ENCODE measurements around the gene TRIM36.
A peak's percentile ranks its signal among the peaks of the same experiment; 100 is the strongest.

TRIM36 gene, protein sequence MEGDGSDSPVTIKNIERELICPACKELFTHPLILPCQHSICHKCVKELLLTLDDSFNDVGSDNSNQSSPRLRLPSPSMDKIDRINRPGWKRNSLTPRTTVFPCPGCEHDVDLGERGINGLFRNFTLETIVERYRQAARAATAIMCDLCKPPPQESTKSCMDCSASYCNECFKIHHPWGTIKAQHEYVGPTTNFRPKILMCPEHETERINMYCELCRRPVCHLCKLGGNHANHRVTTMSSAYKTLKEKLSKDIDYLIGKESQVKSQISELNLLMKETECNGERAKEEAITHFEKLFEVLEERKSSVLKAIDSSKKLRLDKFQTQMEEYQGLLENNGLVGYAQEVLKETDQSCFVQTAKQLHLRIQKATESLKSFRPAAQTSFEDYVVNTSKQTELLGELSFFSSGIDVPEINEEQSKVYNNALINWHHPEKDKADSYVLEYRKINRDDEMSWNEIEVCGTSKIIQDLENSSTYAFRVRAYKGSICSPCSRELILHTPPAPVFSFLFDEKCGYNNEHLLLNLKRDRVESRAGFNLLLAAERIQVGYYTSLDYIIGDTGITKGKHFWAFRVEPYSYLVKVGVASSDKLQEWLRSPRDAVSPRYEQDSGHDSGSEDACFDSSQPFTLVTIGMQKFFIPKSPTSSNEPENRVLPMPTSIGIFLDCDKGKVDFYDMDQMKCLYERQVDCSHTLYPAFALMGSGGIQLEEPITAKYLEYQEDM

DNA sequence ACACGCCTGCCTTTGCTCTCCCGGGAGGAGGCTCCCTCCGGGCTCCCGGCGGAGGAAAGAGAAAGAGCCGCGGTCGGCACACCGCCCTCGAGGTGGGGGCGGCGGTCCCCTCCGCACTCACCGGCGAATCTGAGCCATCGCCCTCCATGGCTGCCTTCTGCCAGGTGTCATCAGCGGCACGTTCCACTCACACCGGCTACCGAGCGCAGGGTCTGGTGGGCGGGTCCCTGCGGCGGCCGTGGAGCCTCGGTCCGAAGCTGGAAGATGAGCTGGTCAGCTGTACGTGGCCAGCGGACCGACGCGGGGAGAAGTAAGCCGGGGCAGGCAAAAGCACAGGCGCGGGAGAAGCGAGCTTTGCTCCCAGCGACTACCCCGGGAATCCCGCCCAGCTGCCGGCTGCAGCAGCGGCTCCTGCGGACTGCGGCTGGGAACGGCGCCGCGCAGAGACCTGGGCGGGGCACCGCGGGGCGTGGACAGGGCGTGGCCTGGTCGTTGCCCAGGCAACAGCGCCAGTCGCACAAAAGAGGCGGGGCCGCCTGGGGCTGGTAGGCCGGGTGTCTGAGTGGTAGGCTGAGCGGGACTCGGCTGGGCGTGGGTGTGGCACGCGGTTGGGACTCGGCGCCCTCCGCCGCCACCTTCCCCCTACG lies at the start of gene TRIM36:
TRIM36 (minus strand) TSS at position 422 of the 647 bp plus-strand sequence; CDS start at position 148, 274 bp downstream.
- peak; percentile 97 for DNase-seq

DNA sequence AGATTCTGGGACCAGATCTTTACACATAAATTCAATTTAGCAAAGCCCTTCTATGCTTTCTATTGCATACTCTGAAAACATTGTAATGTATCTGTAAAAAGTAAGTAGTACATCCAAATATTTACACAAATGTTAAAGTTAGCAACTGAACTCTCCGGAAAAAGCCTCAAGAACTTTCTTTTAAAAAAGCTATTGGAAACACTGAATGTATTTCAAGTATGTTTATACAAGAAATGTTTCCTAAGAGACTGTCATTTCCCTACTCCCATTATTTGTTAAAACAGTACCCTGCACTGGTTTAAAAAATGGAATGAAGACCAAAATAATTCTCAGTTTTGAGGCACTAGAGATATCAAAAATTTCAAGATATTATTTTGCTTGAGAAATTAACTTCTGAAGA lies 44.8 kb upstream of the TRIM36 start:
- DNase-seq = no peak

DNA sequence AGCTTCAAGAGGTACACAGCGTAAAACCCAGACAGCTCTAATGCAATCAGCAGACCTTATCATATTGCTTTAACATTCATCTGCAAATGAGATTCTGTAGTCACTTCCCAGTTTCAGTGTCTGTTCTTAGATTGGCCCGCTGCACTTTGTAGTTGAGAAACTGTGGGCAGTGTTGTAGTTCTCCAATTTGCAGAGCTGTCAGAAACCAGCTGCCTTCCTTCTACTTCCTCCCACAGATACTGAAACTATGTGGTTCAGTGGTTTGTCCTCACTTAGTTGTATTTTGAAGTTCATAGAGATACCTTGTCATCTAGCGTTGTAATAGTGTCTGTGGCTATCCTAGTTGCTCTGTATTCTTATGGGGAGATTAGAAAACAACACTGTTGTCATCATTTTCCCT lies 39.6 kb upstream of the TRIM36 start:
- DNase-seq = no peak

DNA sequence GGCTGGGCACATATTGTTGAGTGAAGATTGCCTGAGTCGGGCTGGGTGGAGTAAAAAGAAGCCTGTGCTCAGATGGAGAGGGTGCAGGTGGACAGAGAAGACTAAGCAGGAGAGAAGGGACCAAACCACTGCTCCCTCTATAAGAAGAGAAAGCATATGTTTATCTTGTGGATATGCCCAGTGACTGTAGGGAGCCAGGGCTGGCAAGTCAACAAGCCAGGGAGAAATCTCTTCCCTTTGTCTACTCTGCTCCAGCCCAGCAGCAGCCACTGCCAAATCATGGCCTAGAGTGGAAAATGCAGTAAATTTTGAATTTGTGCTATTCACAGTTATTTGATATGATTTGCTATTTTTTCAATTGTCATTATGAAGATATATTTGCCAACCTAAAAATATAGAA lies 33.2 kb upstream of the TRIM36 start:
- no peak for DNase-seq

DNA sequence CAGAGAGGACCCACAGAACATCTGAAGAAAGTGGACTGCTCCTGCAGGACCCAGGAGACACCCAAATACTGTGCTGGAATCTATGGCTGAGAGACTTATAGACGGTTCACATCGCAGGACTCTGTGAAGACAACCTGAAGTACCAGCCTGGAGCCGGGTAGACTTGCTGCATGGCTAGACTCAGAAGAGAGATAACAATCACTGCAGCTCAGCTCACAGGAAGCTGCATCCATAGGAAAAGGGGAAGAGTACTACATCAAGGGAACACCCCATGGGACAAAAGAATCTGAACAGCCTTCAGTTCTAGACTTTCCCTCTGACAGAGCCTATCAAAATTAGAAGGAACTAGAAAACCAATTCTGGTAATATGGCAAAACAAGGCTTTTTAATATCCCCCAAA lies 26.5 kb upstream of the TRIM36 start:
- no peak for DNase-seq

DNA sequence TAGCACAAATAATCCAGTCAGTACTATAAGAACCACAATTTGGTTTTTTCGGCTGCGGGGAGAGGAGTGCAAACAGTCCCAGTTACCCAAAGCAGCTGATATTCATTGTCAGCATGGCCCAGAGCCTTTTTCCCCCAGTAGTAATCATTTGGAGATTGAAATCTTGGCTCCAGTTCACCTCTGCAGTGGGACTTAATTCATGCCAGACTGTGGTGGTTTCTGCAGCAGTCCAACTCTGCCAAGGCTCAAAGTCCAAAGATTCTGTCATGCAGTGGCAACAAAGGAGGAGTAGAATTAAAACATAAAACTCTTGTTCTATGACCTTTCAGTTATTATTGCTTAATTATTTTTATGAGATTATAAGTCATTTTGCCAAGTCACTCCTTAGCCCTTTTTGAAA lies 25.0 kb upstream of the TRIM36 start:
- DNase-seq = peak; percentile 38

DNA sequence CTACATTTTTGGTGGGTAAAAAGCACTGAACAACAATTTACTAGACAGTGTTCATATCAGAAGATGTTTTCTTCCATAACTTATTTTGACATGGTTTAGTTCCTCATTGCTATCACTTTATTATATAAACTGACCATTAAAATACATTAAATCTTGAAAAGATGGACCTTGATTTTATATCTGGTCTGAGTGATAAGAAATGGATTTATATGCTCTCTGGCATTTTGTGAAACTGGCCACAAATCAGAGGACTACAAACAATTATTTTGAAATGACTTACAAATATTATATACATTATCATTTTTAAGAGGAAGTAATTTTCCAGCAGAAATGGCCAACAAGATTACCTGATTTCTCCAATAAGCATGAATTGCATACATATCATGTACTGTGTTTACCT lies 23.6 kb upstream of the TRIM36 start:
- no peak for DNase-seq

DNA sequence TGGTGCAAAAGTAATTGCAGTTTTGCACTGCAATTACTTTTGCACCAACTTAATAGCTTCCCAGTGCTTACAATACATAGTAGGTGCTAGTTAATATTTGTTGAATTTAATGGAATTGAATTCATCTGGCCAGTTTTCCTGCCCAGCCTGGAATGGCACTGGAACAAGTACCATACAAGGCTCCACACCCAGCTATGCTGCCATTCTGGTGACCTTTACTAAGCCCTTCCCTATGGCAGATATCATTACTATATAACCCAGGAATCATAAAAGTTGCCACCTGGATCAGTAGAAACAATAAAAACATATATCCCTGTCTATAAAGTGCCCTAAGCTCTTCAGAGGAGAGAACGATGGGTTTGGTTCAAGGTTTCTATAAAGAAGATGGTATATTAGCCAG lies 22.4 kb upstream of the TRIM36 start:
- no peak for DNase-seq

DNA sequence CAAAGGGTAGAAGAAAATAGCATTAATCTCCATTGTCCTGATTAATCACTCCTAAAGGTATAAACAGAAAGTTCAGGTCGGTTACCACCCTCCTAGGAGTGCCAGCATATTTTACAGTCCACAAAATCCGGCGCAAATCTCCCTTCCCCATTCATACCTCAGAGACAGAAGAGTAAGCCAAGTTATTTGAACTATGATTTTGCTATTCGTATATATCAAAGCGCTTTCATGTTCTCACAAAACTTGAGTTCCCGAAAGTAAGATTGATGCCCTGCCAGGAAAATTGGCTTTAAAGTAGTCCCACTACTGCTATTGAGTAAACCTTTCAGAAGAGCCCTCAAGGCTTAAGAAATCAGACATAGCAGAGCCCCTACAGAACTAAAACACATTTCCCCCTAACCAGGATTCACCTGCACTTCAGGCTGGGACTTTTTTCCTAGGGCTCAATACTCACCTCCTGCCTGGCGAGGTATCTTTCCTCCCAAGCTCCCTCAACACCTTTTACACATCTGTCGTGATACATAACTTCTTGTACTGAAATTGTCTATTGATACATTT lies 21.8 kb upstream of the TRIM36 start:
- DNase-seq = no peak

DNA sequence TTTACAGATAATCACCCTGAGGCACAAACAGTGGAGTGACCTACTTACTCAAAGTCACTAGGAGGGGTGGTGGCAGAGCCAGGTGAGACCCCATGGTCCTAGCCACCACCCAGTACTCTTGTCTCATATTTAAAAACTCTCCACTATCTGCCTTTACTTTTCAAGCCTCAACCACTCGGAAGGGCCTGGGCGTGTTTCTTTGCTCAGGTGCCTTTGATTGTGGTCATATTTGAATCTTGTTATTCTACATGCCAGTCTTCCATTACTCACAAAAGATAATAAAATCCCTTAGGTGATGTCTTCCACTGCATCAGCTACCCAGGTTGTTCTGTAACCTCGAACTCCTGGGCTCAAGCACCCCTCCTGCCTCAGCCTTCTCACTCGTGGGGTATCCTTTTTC lies 20.7 kb upstream of the TRIM36 start:
- DNase-seq = no peak

DNA sequence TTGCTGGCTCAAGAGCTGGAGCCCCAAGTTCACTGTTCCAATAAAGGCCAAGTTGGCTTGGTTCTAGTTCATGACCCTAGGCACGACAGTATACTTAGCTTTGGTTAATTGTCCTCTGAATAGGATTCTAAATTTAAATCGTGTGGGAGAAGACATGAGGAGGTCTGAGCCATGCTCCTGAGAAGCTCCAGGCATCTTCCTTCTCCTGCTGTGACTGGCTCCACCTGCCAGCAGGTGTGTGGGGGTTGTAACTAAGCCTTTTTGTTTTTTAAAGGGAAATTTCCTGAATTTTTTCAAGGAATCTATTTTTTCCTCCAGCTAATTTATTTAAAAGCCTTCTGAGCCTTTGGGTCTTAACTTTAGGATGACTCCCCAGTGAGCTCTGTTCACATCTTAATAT lies 20.2 kb upstream of the TRIM36 start:
- no peak for DNase-seq

DNA sequence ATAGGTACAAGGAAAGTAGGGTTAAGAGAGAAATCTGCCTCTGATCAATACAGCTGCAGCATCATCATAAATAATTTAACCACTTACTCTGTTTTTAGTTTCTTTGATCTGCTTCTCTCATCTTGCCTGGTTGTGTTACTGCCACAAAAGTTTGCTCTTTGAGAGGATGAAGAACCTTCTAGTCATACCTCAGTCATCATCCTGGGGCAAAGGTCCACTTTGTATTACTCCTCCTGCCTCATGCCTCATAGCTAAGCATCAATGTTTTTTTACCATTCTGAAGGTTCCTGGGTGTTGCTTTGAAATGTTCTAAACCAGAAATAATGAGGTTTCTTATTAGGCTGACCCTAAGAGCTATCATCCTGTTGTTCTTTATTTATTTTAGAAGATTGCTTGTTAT lies 17.1 kb upstream of the TRIM36 start:
- no peak for DNase-seq

DNA sequence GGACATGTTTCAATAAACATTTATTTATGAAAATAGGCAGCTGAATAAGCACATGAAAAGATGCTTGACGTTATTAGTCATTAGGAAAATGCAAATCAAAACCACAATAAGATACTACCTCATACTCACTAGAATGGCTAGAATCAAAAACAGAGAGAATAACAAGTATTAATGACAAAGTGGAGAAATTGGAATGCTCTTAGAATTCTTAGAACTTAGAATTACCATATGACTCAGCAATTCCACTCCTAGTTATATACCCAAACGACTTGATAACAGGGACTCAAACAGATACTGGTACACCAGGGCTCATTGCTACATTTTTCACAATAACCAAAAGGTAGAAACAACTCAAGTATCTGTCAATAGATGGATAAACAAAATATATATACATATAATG lies 15.1 kb upstream of the TRIM36 start:
- DNase-seq = no peak

DNA sequence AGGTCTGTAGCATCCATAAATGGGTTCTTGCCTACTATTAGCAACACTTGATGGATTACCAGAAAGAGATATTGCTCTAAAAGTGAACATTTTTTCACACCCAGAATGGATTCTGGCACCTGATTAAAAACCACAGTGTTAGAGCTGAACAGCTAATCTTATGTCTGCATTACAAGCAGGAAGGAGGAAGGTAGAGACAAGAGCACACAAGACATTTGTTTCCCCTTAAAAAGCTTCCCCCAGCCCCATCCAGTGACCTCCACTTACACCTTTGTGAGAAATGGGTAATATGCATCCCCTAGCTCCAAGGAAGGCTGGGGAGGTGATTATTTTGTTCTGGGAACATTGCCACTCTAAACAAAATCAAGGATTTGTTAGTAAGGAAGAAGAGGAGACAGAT lies 12.0 kb upstream of the TRIM36 start:
- DNase-seq = no peak

DNA sequence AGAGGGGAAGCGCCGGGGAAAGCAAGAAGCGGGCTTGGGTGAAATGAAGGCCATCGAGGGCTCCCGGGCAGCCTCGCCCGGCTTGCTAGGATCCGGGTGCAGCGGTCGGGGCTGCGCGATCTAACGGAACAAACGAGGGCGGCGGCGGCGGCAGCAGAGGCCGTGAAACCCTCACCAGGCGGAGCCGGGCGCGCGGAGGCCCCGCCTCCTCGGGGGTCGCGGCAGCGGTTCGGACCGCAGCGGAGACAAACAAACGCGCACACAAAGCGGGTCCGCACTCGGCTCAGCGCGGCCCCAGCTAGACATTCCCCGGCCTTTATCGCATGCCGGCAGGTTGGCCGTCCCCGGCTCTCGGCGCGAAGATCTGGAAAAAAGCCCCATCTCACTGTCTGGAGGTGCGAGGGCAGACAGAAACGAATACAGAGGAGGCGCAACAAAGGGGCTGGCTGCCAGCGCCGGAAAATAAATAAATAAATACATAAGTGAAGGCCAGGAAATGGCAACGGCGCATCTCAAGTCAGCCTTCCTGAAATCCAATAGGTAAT lies 10.5 kb upstream of the TRIM36 start:
- DNase-seq = peak; percentile 93

DNA sequence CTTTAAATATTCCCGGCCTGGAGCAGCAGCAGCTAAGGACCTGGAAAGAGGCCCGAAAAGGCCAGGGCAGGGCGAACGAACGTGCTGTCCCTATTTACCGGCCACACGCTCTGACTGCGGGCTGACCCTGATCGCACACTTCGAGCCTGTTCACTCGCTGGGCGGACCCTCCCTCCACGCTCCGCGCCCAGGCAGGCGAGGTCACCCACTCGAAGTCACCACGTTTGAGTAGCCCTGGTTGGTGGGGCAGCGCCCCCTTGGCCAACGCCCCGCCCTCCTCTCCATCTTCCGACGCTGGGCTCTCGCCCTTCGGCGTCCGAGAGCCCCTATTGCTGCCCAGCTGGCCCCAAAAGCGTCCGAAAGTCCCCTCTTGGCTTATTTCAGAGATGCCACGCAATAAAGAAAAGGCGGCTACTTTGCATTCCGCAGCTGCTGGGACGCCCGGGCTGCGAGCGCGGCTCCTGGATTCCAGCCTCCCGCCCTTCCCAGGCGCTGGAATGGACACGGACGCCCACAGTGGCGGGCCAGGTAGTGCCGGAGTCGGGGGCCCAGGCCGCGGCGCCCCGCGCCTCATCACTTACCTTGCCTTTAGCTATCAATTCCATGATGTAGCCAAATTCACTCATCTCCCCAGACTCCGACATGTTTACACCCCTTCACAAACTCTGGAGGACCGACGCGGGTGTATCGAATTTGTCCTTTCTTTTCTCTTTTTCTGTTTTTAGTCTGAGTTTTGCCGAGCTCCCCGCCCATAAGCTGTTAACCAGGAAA lies 9.9 kb upstream of the TRIM36 start:
- DNase-seq = peak; percentile 84

DNA sequence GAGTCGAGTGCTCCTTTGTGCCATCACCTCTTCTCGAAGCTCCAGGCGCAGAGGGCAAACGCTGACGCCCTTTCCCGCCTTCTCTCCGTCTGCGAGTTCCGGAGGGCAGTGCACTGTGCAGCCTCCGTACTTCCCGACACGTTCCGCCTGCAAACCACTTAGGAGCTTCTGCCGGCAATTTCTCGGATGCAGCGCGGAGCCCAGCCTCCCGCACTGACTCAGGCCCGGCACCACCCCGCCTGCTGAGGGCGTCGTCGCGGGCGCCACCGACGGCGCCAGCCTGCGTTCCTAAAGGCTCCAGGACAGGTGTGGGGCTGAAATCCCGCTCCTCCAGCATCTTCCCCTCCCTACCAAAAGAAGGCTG lies 9.3 kb upstream of the TRIM36 start:
- no peak for DNase-seq

DNA sequence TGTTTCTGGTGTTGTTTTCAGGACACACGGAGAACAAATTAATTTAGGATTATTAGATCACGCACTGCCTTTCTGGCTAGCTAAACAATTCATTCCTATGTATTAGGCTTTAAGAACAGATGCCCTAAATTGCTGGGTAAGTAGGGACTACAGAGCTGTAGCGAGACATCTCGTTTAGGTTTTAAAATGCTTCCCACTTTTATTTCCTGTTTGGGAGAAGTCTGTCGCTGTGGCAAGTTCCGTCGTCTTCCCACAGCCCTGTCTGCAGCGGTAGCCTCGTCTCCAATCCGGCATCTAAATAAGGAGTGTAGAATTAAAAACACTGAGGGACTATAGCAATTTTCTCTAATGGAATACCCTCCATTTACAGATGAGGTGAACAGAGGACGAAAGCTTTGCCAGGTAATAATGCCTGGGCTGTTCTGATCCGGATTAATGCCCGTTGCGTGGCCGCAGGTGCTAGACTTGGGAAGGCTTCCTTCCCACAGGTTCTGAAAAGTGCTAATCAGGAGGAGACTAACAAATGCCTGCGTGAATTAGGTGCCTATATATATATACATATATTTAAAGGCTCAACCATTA lies 1.3 kb upstream of the TRIM36 start:
- no peak for DNase-seq

DNA sequence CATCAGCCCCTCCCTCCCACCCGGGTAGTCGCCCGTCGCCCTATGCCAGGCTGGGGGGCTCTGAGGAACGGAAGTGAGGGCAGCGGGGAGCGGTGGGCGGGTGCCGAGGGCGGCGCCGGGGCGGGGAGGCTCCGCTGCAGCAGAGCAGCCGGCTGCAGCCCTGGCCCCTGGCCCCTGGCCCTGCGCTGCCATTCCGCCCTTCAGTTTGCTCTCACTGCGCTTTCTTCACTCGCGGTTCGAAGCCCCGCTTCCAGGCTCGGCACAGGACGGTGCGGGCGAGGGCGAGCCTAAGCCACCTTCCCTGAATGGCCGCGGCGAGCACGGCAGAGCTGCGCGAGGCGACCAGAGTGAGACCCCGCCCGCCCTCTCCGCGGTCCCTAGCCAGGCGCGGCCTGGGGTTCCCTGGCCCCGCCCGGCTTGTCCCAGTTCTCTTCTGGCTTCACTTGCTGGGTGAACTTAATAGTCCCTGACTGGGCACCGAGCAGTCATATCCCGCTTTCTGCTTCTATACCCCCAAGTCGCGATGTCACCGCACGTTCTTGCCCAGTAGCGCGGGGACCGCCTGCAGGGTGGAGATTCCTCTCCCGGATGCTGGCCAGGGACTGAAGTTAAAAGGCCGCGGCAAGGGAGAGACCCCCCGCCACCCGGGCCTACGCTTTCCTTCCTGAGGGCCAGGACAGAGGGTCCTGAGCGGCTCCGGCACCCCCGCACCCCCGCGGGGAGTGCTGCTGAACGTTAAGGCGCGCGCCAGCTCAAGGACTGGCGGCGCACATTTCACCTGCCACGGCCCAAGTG lies 623 bp upstream of the TRIM36 start:
- peak; percentile 89 for DNase-seq

DNA sequence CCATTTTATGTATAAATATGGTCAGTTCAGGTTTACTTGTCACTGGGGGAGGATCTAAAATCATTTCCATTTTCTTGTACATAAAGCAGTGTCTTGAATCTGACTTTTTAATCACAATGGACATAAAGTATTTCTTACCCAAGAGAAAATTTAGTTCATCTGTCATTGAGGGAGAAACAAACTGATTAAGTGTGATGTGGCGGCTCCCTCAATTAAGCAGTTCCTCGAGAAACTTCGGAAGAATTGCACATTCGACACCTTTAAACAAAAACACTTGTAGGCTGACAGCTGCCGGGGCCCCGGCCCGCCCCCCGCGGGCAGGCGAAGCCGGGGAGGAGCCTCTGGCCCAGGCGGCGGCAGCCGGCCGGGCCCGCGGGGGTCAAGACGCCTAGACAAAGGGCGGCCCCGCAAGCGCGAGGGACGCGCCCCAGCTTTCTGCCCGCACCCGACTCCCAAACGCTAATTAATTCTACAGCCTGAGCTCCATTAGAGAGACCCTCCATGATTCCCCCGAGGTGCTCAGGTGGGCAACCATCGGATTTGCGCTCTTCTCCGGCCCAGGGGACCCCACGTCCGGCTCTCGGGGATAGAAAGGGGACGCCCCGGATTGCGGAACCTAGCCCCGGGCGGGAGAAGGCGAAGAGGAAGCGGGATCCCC lies 750 bp downstream of the TRIM36 start:
- peak; percentile 81 for DNase-seq

Measured in eye (tissue), 1 donor.